Upper lobe of left lung (tissue), 6 donors: ENCODE data around the gene SCAF4. TPM values are rescaled to one million over a fixed set of nuclear protein-coding genes. Genes with fewer than 3 reads are reported as not detected.

ENCODE experiments used
- ATAC-seq, 2 donors: fragments of 200-7000 bp; cut with Tn5 transposase; one replicate each; pipeline ENCODE4 v1.9.1; 2022; ENCODE audit warnings: mild to moderate bottlenecking in 2 of 2, moderate library complexity in 2 of 2; ENCODE audit not compliant: low FRiP score in 2 of 2
- DNase-seq, 2 donors: peaks; one replicate each; pipeline ENCODE4 v3.0.0-alpha.2; 2019 to 2020
- H3K27ac ChIP-seq, 4 donors: fragments of 200-600 bp; sonication (generic); one replicate each; pipeline ENCODE4 v1.5.1; 2016 to 2019
- H3K27me3 ChIP-seq, 4 donors: fragments of 200-600 bp; sonication (generic); one replicate each; pipeline ENCODE4 v1.5.1; 2017 to 2019
- H3K36me3 ChIP-seq, 4 donors: fragments of 200-600 bp; sonication (generic); one replicate each; pipeline ENCODE4 v1.5.1; 2016 to 2019
- H3K4me1 ChIP-seq, 4 donors: fragments of 200-600 bp; sonication (generic); one replicate each; pipeline ENCODE4 v1.5.1; 2018 to 2019
- H3K4me3 ChIP-seq, 4 donors: fragments of 200-600 bp; sonication (generic); one replicate each; pipeline ENCODE4 v1.5.1; 2017 to 2019; ENCODE audit warnings: mild to moderate bottlenecking in 2 of 4, moderate library complexity in 1 of 4
- H3K9me3 ChIP-seq, 4 donors: fragments of 200-600 bp; sonication (generic); one replicate each; pipeline ENCODE4 v1.5.1; 2018 to 2019
- EP300 ChIP-seq, 4 donors: sonication (generic); formaldehyde crosslinking; IDR thresholded peaks; one replicate each; pipeline ENCODE4 v1.5.1; 2017; ENCODE audit warnings: antibody characterized with exemption in 4 of 4, control low read depth in 2 of 4
- POLR2A ChIP-seq, 4 donors: fragments of 450-650 bp; IDR thresholded peaks; one replicate each; pipeline ENCODE4 v1.5.1; 2016 to 2017; ENCODE audit warnings: antibody characterized with exemption in 4 of 4, mild to moderate bottlenecking in 2 of 4
- POLR2AphosphoS5 ChIP-seq, 2 donors: sonication (generic); formaldehyde crosslinking; IDR thresholded peaks; one replicate each; pipeline ENCODE4 v1.5.1; 2017; ENCODE audit warnings: antibody characterized with exemption in 2 of 2
- WGBS, 2 donors: methylation state at CpG; one replicate each; pipeline ENCODE4 v1.1.5; 2017 to 2018; 5-methylcytosine and 5-hydroxymethylcytosine counted together
- total RNA-seq, 6 donors: library from RNA; depleted of rRNA in 4 of 6; stranded (reverse); fragments of >200 nt in 4 of 6; gene quantifications; one replicate each; pipeline versions ENCODE4 v1.1.0 to v1.2.1, GENCODE V29; 2016 to 2021
- TF ChIP-seq, protein P1 (sequence below), 6 experiments: fragments of 450-650 bp in 4 of 6; fragments of 200-600 bp in 2 of 6; sonication (generic) in 2 of 6; IDR thresholded peaks; one replicate each; pipeline ENCODE4 v1.5.1; 2016 to 2019; ENCODE audit warnings: antibody characterized with exemption in 6 of 6
- donor health status: DM: no; HTN: no; CAD: no; lungs with moderate emphysema.
- donor health status: DM: no; HTN: yes; CAD: no; lungs with severe emphysema.

SCAF4 gene
- total RNA-seq, 6 donors from 2014 or later = 21.3 to 36.7 (median 29.4) TPM

- H3K36me3 ChIP-seq = no peaks in the 10 kb centered on the region
- H3K4me1 ChIP-seq = no peaks in the 10 kb centered on the region
- no peak overlapping the region for H3K4me3 ChIP-seq
- DNase-seq (no peak), ATAC-seq (no peak)
- H3K27ac ChIP-seq = no peak overlapping the region
- WGBS, 2 donors = 93% methylated on average over 3 of the region's 3 CpGs
- no peaks in the 10 kb centered on the region for H3K9me3 ChIP-seq
- TF ChIP-seq, protein P1, sequence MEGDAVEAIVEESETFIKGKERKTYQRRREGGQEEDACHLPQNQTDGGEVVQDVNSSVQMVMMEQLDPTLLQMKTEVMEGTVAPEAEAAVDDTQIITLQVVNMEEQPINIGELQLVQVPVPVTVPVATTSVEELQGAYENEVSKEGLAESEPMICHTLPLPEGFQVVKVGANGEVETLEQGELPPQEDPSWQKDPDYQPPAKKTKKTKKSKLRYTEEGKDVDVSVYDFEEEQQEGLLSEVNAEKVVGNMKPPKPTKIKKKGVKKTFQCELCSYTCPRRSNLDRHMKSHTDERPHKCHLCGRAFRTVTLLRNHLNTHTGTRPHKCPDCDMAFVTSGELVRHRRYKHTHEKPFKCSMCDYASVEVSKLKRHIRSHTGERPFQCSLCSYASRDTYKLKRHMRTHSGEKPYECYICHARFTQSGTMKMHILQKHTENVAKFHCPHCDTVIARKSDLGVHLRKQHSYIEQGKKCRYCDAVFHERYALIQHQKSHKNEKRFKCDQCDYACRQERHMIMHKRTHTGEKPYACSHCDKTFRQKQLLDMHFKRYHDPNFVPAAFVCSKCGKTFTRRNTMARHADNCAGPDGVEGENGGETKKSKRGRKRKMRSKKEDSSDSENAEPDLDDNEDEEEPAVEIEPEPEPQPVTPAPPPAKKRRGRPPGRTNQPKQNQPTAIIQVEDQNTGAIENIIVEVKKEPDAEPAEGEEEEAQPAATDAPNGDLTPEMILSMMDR (IDR thresholded peaks at IDR 0.05) = no peak
- TF ChIP-seq POLR2AphosphoS5 (IDR thresholded peaks at IDR 0.05) = no peak
- TF ChIP-seq EP300 (IDR thresholded peaks at IDR 0.05) = no peak
- no peak for TF ChIP-seq POLR2A (IDR thresholded peaks at IDR 0.05)
- H3K27me3 ChIP-seq = no peaks in the 10 kb centered on the region
Measured at GRCh38 chr21:31650930-31651329, 81.0 kb downstream of the SCAF4 start.

DNA sequence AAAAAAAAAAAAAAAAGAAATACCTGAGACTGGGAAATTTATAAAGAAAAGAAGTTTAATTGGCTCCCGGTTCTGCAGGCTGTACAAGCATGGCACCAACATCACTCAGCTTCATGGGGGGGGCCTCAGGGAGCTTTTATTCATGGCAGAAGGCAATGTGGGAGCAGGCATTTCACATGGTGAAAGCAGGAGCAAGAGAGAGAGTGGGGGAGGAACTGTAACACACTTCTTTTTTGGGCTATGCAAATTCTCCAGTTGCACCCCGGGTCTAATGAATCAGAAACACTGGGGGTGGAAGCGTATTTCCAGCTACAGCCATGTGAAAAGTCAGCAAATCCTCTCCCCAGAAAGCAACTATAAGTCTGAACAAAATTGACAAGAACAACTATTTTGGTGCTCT is 84.3 kb downstream of the SCAF4 start:
- WGBS, 2 donors = 85 to 90% methylated on average over 3 of the region's 3 CpGs
- ATAC-seq (no peak), DNase-seq (no peak)
- no peaks in the 10 kb centered on the region for H3K27me3 ChIP-seq
- H3K4me3 ChIP-seq = no peak overlapping the region
- no peaks in the 10 kb centered on the region for H3K36me3 ChIP-seq
- H3K4me1 ChIP-seq = no peaks in the 10 kb centered on the region
- TF ChIP-seq, protein P1 (IDR thresholded peaks at IDR 0.05) = no peak
- TF ChIP-seq POLR2A (IDR thresholded peaks at IDR 0.05) = no peak
- TF ChIP-seq EP300 (IDR thresholded peaks at IDR 0.05) = no peak
- TF ChIP-seq POLR2AphosphoS5 (IDR thresholded peaks at IDR 0.05) = no peak
- H3K27ac ChIP-seq = no peak overlapping the region
- no peaks in the 10 kb centered on the region for H3K9me3 ChIP-seq

GRCh38 chr21:31644643-31645042 is 87.3 kb downstream of the SCAF4 start:
- ATAC-seq (no peak), DNase-seq (no peak)
- TF ChIP-seq, protein P1 (IDR thresholded peaks at IDR 0.05) = no peak
- TF ChIP-seq POLR2AphosphoS5 (IDR thresholded peaks at IDR 0.05) = no peak
- TF ChIP-seq EP300 (IDR thresholded peaks at IDR 0.05) = no peak
- no peak for TF ChIP-seq POLR2A (IDR thresholded peaks at IDR 0.05)
- no peaks in the 10 kb centered on the region for H3K4me1 ChIP-seq
- H3K36me3 ChIP-seq = no peaks in the 10 kb centered on the region
- H3K27me3 ChIP-seq = no peaks in the 10 kb centered on the region
- H3K9me3 ChIP-seq = no peaks in the 10 kb centered on the region
- H3K27ac ChIP-seq = no peak overlapping the region
- WGBS, 2 donors = 55 to 61% methylated on average over 4 of the region's 4 CpGs
- no peak overlapping the region for H3K4me3 ChIP-seq

- Histone ChIP-seq H3K27me3 (no peaks in the 10 kb centered on the region), H3K4me1 (no peaks in the 10 kb centered on the region), H3K27ac (no peak overlapping the region), H3K4me3 (no peak overlapping the region), H3K9me3 (peaks cover 0 to 4% (median 0%) of the 10 kb centered on the region in 4 donors), H3K36me3 (no peaks in the 10 kb centered on the region)
- TF ChIP-seq, protein P1 (IDR thresholded peaks at IDR 0.05) = no peak
- no peak for TF ChIP-seq EP300 (IDR thresholded peaks at IDR 0.05)
- TF ChIP-seq POLR2A (IDR thresholded peaks at IDR 0.05) = no peak
- TF ChIP-seq POLR2AphosphoS5 (IDR thresholded peaks at IDR 0.05) = no peak
- no peak for ATAC-seq
- WGBS, 2 donors = 93 to 94% methylated on average over 12 of the region's 12 CpGs
- peak in 1 of 2 donors; percentile 23 for DNase-seq
Measured at GRCh38 chr21:31641416-31641922, 90.4 kb downstream of the SCAF4 start.

- Histone ChIP-seq H3K27ac (no peak overlapping the region), H3K4me1 (no peaks in the 10 kb centered on the region), H3K9me3 (peaks cover 0 to 4% (median 0%) of the 10 kb centered on the region in 4 donors), H3K4me3 (no peak overlapping the region), H3K27me3 (no peaks in the 10 kb centered on the region), H3K36me3 (no peaks in the 10 kb centered on the region)
- WGBS, 2 donors = 79 to 80% methylated on average over 2 of the region's 2 CpGs
- no peak for DNase-seq
- TF ChIP-seq POLR2AphosphoS5 (IDR thresholded peaks at IDR 0.05) (no peak), POLR2A (IDR thresholded peaks at IDR 0.05) (no peak), EP300 (IDR thresholded peaks at IDR 0.05) (no peak)
- TF ChIP-seq, protein P1 (IDR thresholded peaks at IDR 0.05) = no peak
- no peak for ATAC-seq
Measured at GRCh38 chr21:31636874-31637273, 95.0 kb downstream of the SCAF4 start.
